Measurements from ENCODE around the gene TENM3.

TENM3 gene

GRCh38 chr4:182802621-182803020 lies 559.4 kb downstream of the TENM3 start:
- no peak overlapping the region for H3K9ac ChIP-seq (ENCODE audit: low read depth in 1 of 2, low read length in 2 of 2)
- H3K9me3 ChIP-seq (ENCODE audit: control insufficient read depth in 2 of 2, low read length in 2 of 2) = no peaks in the 10 kb centered on the region
- H3K4me3 ChIP-seq (ENCODE audit: low read length in 2 of 2) = no peak overlapping the region
- peaks cover 0 to 4% of the 10 kb centered on the region in 2 donors for H3K27me3 ChIP-seq (ENCODE audit: control insufficient read depth in 2 of 2, insufficient read depth in 2 of 2, low read length in 2 of 2)
- H3K36me3 ChIP-seq (ENCODE audit: control insufficient read depth in 2 of 2, insufficient read depth in 2 of 2, low read length in 2 of 2) = no peaks in the 10 kb centered on the region
- no peak overlapping the region for H3K27ac ChIP-seq (ENCODE audit: low read depth in 2 of 2, low read length in 2 of 2)
- no peaks in the 10 kb centered on the region for H3K4me1 ChIP-seq (ENCODE audit: control insufficient read depth in 2 of 2, insufficient read depth in 2 of 2, low read length in 2 of 2)

- Histone ChIP-seq H3K27ac (ENCODE audit: low read depth in 2 of 2, low read length in 2 of 2) (no peak overlapping the region), H3K9ac (ENCODE audit: low read depth in 1 of 2, low read length in 2 of 2) (no peak overlapping the region), H3K36me3 (ENCODE audit: control insufficient read depth in 2 of 2, insufficient read depth in 2 of 2, low read length in 2 of 2) (no peaks in the 10 kb centered on the region), H3K27me3 (ENCODE audit: control insufficient read depth in 2 of 2, insufficient read depth in 2 of 2, low read length in 2 of 2) (peaks cover 0 to 4% of the 10 kb centered on the region in 2 donors), H3K4me3 (ENCODE audit: low read length in 2 of 2) (no peak overlapping the region), H3K9me3 (ENCODE audit: control insufficient read depth in 2 of 2, low read length in 2 of 2) (no peaks in the 10 kb centered on the region), H3K4me1 (ENCODE audit: control insufficient read depth in 2 of 2, insufficient read depth in 2 of 2, low read length in 2 of 2) (no peaks in the 10 kb centered on the region)
These were observed 560.0 kb downstream of the TENM3 start for GRCh38 chr4:182803235-182803634.

GRCh38 chr4:182804131-182804530 lies 560.9 kb downstream of the TENM3 start:
- H3K9me3 ChIP-seq (ENCODE audit: control insufficient read depth in 2 of 2, low read length in 2 of 2) = peaks cover 0 to 5% of the 10 kb centered on the region in 2 donors
- H3K27ac ChIP-seq (ENCODE audit: low read depth in 2 of 2, low read length in 2 of 2) = no peak overlapping the region
- H3K4me3 ChIP-seq (ENCODE audit: low read length in 2 of 2) = no peak overlapping the region
- H3K27me3 ChIP-seq (ENCODE audit: control insufficient read depth in 2 of 2, insufficient read depth in 2 of 2, low read length in 2 of 2) = peaks cover 0 to 4% of the 10 kb centered on the region in 2 donors
- H3K36me3 ChIP-seq (ENCODE audit: control insufficient read depth in 2 of 2, insufficient read depth in 2 of 2, low read length in 2 of 2) = no peaks in the 10 kb centered on the region
- no peak overlapping the region for H3K9ac ChIP-seq (ENCODE audit: low read depth in 1 of 2, low read length in 2 of 2)
- no peaks in the 10 kb centered on the region for H3K4me1 ChIP-seq (ENCODE audit: control insufficient read depth in 2 of 2, insufficient read depth in 2 of 2, low read length in 2 of 2)

- Histone ChIP-seq H3K9me3 (ENCODE audit: control insufficient read depth in 2 of 2, low read length in 2 of 2) (peaks cover 0 to 9% of the 10 kb centered on the region in 2 donors), H3K4me1 (ENCODE audit: control insufficient read depth in 2 of 2, insufficient read depth in 2 of 2, low read length in 2 of 2) (no peaks in the 10 kb centered on the region), H3K27ac (ENCODE audit: low read depth in 2 of 2, low read length in 2 of 2) (no peak overlapping the region)
These were observed 562.1 kb downstream of the TENM3 start for GRCh38 chr4:182805321-182805720.

GRCh38 chr4:182805750-182806149 lies 562.5 kb downstream of the TENM3 start:
- peaks cover 0 to 4% of the 10 kb centered on the region in 2 donors for H3K27me3 ChIP-seq (ENCODE audit: control insufficient read depth in 2 of 2, insufficient read depth in 2 of 2, low read length in 2 of 2)
- H3K36me3 ChIP-seq (ENCODE audit: control insufficient read depth in 2 of 2, insufficient read depth in 2 of 2, low read length in 2 of 2) = no peaks in the 10 kb centered on the region
- H3K27ac ChIP-seq (ENCODE audit: low read depth in 2 of 2, low read length in 2 of 2) = no peak overlapping the region
- H3K9me3 ChIP-seq (ENCODE audit: control insufficient read depth in 2 of 2, low read length in 2 of 2) = peaks cover 0 to 9% of the 10 kb centered on the region in 2 donors
- no peak overlapping the region for H3K9ac ChIP-seq (ENCODE audit: low read depth in 1 of 2, low read length in 2 of 2)
- H3K4me3 ChIP-seq (ENCODE audit: low read length in 2 of 2) = no peak overlapping the region
- H3K4me1 ChIP-seq (ENCODE audit: control insufficient read depth in 2 of 2, insufficient read depth in 2 of 2, low read length in 2 of 2) = no peaks in the 10 kb centered on the region

More at GRCh38 chr4:182805321-182805720, 562.1 kb downstream of the TENM3 start:
- Histone ChIP-seq H3K9ac (ENCODE audit: low read depth in 1 of 2, low read length in 2 of 2) (no peak overlapping the region), H3K36me3 (ENCODE audit: control insufficient read depth in 2 of 2, insufficient read depth in 2 of 2, low read length in 2 of 2) (no peaks in the 10 kb centered on the region), H3K27me3 (ENCODE audit: control insufficient read depth in 2 of 2, insufficient read depth in 2 of 2, low read length in 2 of 2) (peaks cover 0 to 4% of the 10 kb centered on the region in 2 donors), H3K4me3 (ENCODE audit: low read length in 2 of 2) (no peak overlapping the region)

GRCh38 chr4:182806259-182807252 lies 563.4 kb downstream of the TENM3 start:
- Histone ChIP-seq H3K27ac (ENCODE audit: low read depth in 2 of 2, low read length in 2 of 2) (no peak overlapping the region), H3K4me3 (ENCODE audit: low read length in 2 of 2) (peak overlapping the region; percentile 52 to 63), H3K9me3 (ENCODE audit: control insufficient read depth in 2 of 2, low read length in 2 of 2) (peaks cover 0 to 9% of the 10 kb centered on the region in 2 donors), H3K4me1 (ENCODE audit: control insufficient read depth in 2 of 2, insufficient read depth in 2 of 2, low read length in 2 of 2) (no peaks in the 10 kb centered on the region), H3K36me3 (ENCODE audit: control insufficient read depth in 2 of 2, insufficient read depth in 2 of 2, low read length in 2 of 2) (no peaks in the 10 kb centered on the region), H3K9ac (ENCODE audit: low read depth in 1 of 2, low read length in 2 of 2) (no peak overlapping the region), H3K27me3 (ENCODE audit: control insufficient read depth in 2 of 2, insufficient read depth in 2 of 2, low read length in 2 of 2) (peaks cover 0 to 4% of the 10 kb centered on the region in 2 donors)

GRCh38 chr4:182807346-182807745 lies 564.1 kb downstream of the TENM3 start:
- peaks cover 0 to 4% of the 10 kb centered on the region in 2 donors for H3K27me3 ChIP-seq (ENCODE audit: control insufficient read depth in 2 of 2, insufficient read depth in 2 of 2, low read length in 2 of 2)
- no peak overlapping the region for H3K4me3 ChIP-seq (ENCODE audit: low read length in 2 of 2)
- H3K9ac ChIP-seq (ENCODE audit: low read depth in 1 of 2, low read length in 2 of 2) = no peak overlapping the region
- H3K36me3 ChIP-seq (ENCODE audit: control insufficient read depth in 2 of 2, insufficient read depth in 2 of 2, low read length in 2 of 2) = no peaks in the 10 kb centered on the region
- no peaks in the 10 kb centered on the region for H3K4me1 ChIP-seq (ENCODE audit: control insufficient read depth in 2 of 2, insufficient read depth in 2 of 2, low read length in 2 of 2)
- peaks cover 0 to 9% of the 10 kb centered on the region in 2 donors for H3K9me3 ChIP-seq (ENCODE audit: control insufficient read depth in 2 of 2, low read length in 2 of 2)
- no peak overlapping the region for H3K27ac ChIP-seq (ENCODE audit: low read depth in 2 of 2, low read length in 2 of 2)

GRCh38 chr4:182807767-182808548 lies 564.8 kb downstream of the TENM3 start:
- peaks cover 0 to 9% of the 10 kb centered on the region in 2 donors for H3K9me3 ChIP-seq (ENCODE audit: control insufficient read depth in 2 of 2, low read length in 2 of 2)
- no peaks in the 10 kb centered on the region for H3K4me1 ChIP-seq (ENCODE audit: control insufficient read depth in 2 of 2, insufficient read depth in 2 of 2, low read length in 2 of 2)
- H3K27me3 ChIP-seq (ENCODE audit: control insufficient read depth in 2 of 2, insufficient read depth in 2 of 2, low read length in 2 of 2) = peaks cover 0 to 4% of the 10 kb centered on the region in 2 donors
- no peaks in the 10 kb centered on the region for H3K36me3 ChIP-seq (ENCODE audit: control insufficient read depth in 2 of 2, insufficient read depth in 2 of 2, low read length in 2 of 2)
- no peak overlapping the region for H3K27ac ChIP-seq (ENCODE audit: low read depth in 2 of 2, low read length in 2 of 2)
- H3K4me3 ChIP-seq (ENCODE audit: low read length in 2 of 2) = no peak overlapping the region
- no peak overlapping the region for H3K9ac ChIP-seq (ENCODE audit: low read depth in 1 of 2, low read length in 2 of 2)

GRCh38 chr4:182808673-182809416 lies 565.6 kb downstream of the TENM3 start:
- Histone ChIP-seq H3K4me1 (ENCODE audit: control insufficient read depth in 2 of 2, insufficient read depth in 2 of 2, low read length in 2 of 2) (no peaks in the 10 kb centered on the region), H3K36me3 (ENCODE audit: control insufficient read depth in 2 of 2, insufficient read depth in 2 of 2, low read length in 2 of 2) (no peaks in the 10 kb centered on the region), H3K27me3 (ENCODE audit: control insufficient read depth in 2 of 2, insufficient read depth in 2 of 2, low read length in 2 of 2) (peaks cover 0 to 4% of the 10 kb centered on the region in 2 donors), H3K9ac (ENCODE audit: low read depth in 1 of 2, low read length in 2 of 2) (no peak overlapping the region), H3K27ac (ENCODE audit: low read depth in 2 of 2, low read length in 2 of 2) (no peak overlapping the region), H3K9me3 (ENCODE audit: control insufficient read depth in 2 of 2, low read length in 2 of 2) (peaks cover 0 to 9% of the 10 kb centered on the region in 2 donors), H3K4me3 (ENCODE audit: low read length in 2 of 2) (no peak overlapping the region)

Measured in mucosa of rectum (tissue), 2 donors.